A549 (cell line): Measurements from ENCODE around the gene NOS2. TPM values are rescaled to one million over a fixed set of nuclear protein-coding genes. Genes with fewer than 3 reads are reported as not detected.

Experiments used
- ATAC-seq, 2 experiments: fragments of 200-7000 bp in 1 of 2; fragments of >200 bp in 1 of 2; cut with Nextera tagmentation in 1 of 2; cut with Tn5 transposase in 1 of 2; 3 replicates each; pipeline versions ENCODE4 v1.8.0 to v1.9.1; 2018 to 2020; ENCODE audit warnings: mild to moderate bottlenecking in 1 of 2, moderate library complexity in 1 of 2
- CTCF ChIA-PET: fragments of 300-600 bp; sonication (Branson Sonifier 250); formaldehyde crosslinking; extraction: SDS; loops from one replicate; lab custom pipeline; 2021; ENCODE audit warnings: antibody characterized with exemption, inconsistent platforms; lab: Yijun Ruan, JAX
- POLR2A ChIA-PET: fragments of 350-600 bp; formaldehyde crosslinking; extraction: SDS; loops from one replicate; lab custom pipeline; 2021; ENCODE audit warnings: antibody characterized with exemption, inconsistent platforms; lab: Yijun Ruan, JAX
- DNase-seq, 2 experiments: peaks; one replicate each; pipeline versions ENCODE4 v3.0.0 to v3.0.0-alpha.2; 2011 to 2016; ENCODE audit warnings: low read depth in 1 of 2, low spot score in 1 of 2
- FAIRE-seq: peaks from 2 replicates; lab custom pipeline; 2011; peaks lifted over from hg19 to GRCh38; lab: Jason Lieb, UNC
- H3K27ac ChIP-seq, 2 experiments: fragments of >200 bp; sonication (Bioruptor Twin); formaldehyde crosslinking; 3 replicates each; pipeline ENCODE4 v1.5.1; 2016 to 2017
- H3K4me1 ChIP-seq: fragments of >200 bp; sonication (Bioruptor Twin); formaldehyde crosslinking; 3 replicates; pipeline ENCODE4 v1.6.1; 2016
- H3K4me2 ChIP-seq: fragments of >200 bp; sonication (Bioruptor Twin); formaldehyde crosslinking; 3 replicates; pipeline ENCODE4 v1.6.1; 2016
- H3K4me3 ChIP-seq: fragments of >200 bp; sonication (Bioruptor Twin); formaldehyde crosslinking; 3 replicates; pipeline ENCODE4 v1.5.1; 2016
- H3K9me3 ChIP-seq: fragments of >200 bp; sonication (Bioruptor Twin); formaldehyde crosslinking; 3 replicates; pipeline ENCODE4 v1.6.1; 2016
- EHF ChIP-seq: fragments of 250-450 bp; sonication (Bioruptor Pico); IDR thresholded peaks from 2 replicates; pipeline ENCODE4 v1.5.0; 2020; ENCODE audit warnings: mild to moderate bottlenecking
- ESRRA ChIP-seq: fragments of 150-350 bp; IDR thresholded peaks from 2 replicates; pipeline ENCODE4 v1.6.1; 2014; ENCODE audit warnings: mild to moderate bottlenecking, low read length, borderline replicate concordance
- FOSB ChIP-seq: fragments of 250-450 bp; sonication (Bioruptor Pico); IDR thresholded peaks from 2 replicates; pipeline ENCODE4 v1.5.0; 2020; ENCODE audit warnings: mild to moderate bottlenecking, moderate library complexity
- FOSL2 ChIP-seq, 2 experiments: fragments of 450-650 bp in 1 of 2; fragments of >200 bp in 1 of 2; sonication (Bioruptor Twin) in 1 of 2; formaldehyde crosslinking; IDR thresholded peaks; 2 replicates each; pipeline versions ENCODE4 v1.5.0 to v1.6.1; 2016 to 2020; ENCODE audit warnings: mild to moderate bottlenecking in 1 of 2, moderate library complexity in 1 of 2
- FOXS1 ChIP-seq: fragments of 250-450 bp; sonication (Bioruptor Pico); IDR thresholded peaks from 2 replicates; pipeline ENCODE4 v1.5.0; 2020; ENCODE audit warnings: mild to moderate bottlenecking, moderate library complexity
- GATA3 ChIP-seq: IDR thresholded peaks from 2 replicates; pipeline ENCODE4 v1.6.1; 2012; ENCODE audit warnings: borderline replicate concordance
- HEYL ChIP-seq: fragments of 250-450 bp; sonication (Bioruptor Pico); IDR thresholded peaks from 2 replicates; pipeline ENCODE4 v1.8.0; 2021; ENCODE audit warnings: mild to moderate bottlenecking, moderate library complexity
- JUN ChIP-seq, 2 experiments: fragments of >200 bp; sonication (Bioruptor Twin); formaldehyde crosslinking; IDR thresholded peaks; 2 replicates in 1 of 2; 3 replicates in 1 of 2; pipeline ENCODE4 v1.6.1; 2016 to 2017
- JUNB ChIP-seq: fragments of >200 bp; sonication (Bioruptor Twin); formaldehyde crosslinking; IDR thresholded peaks from 2 replicates; pipeline ENCODE4 v1.6.1; 2016
- NPAS2 ChIP-seq: fragments of 250-450 bp; sonication (Bioruptor Pico); IDR thresholded peaks from 2 replicates; pipeline ENCODE4 v1.8.0; 2022; ENCODE audit warnings: mild to moderate bottlenecking, moderate library complexity, borderline replicate concordance
- NR3C1 ChIP-seq: fragments of >200 bp; sonication (Bioruptor Twin); formaldehyde crosslinking; IDR thresholded peaks from 3 replicates; pipeline ENCODE4 v1.6.1; 2017
- POLR2A ChIP-seq: IDR thresholded peaks from 2 replicates; pipeline ENCODE4 v1.6.1; 2012; ENCODE audit warnings: mild to moderate bottlenecking, low read length
- POLR2AphosphoS2 ChIP-seq: conservative IDR thresholded peaks from 2 replicates; pipeline ENCODE4 v1.6.1; 2012; ENCODE audit warnings: low read length, improper control_type of control experiment, inconsistent platforms
- ZNF302 ChIP-seq: fragments of 250-450 bp; sonication (Bioruptor Pico); IDR thresholded peaks from 2 replicates; pipeline ENCODE4 v1.9.0; 2021; ENCODE audit warnings: inconsistent platforms, mild to moderate bottlenecking, moderate library complexity
- WGBS: methylation state at CpG from one replicate; pipeline ENCODE4 v1.1.6; 2017; ENCODE audit errors: missing lambda C conversion rate; 5-methylcytosine and 5-hydroxymethylcytosine counted together
- polyA plus RNA-seq, 4 experiments: library from polyadenylated mRNA; depleted of rRNA in 3 of 4; stranded (reverse); fragments of >200 nt; fragmentation: RNase III in 1 of 4; extraction: RNeasy Plus Mini Kit Qiagen cat#74134 plus additional on column Dnase treatment in 1 of 4; gene quantifications; 2 replicates in 3 of 4; 3 replicates in 1 of 4; pipeline ENCODE4 v1.2.3, GENCODE V29; 2011 to 2017
- TF ChIP-seq, protein P1 (sequence below): fragments of 250-450 bp; sonication (Bioruptor Pico); IDR thresholded peaks from 2 replicates; pipeline ENCODE4 v1.5.0; 2020; ENCODE audit warnings: low read depth, mild to moderate bottlenecking, moderate library complexity
- TF ChIP-seq, protein P2 (sequence below): fragments of 200-600 bp; sonication (generic); IDR thresholded peaks from 2 replicates; pipeline ENCODE4 v1.6.1; 2016; ENCODE audit warnings: antibody characterized with exemption, mild to moderate bottlenecking, moderate library complexity
- TF ChIP-seq, protein P3 (sequence below): fragments of 250-450 bp; sonication (Bioruptor Pico); IDR thresholded peaks from 2 replicates; pipeline ENCODE4 v1.5.0; 2021; ENCODE audit warnings: mild to moderate bottlenecking, moderate library complexity, borderline replicate concordance
- TF ChIP-seq, protein P4 (sequence below): IDR thresholded peaks from 2 replicates; pipeline ENCODE4 v1.6.1; 2012
- TF ChIP-seq, protein P5 (sequence below): IDR thresholded peaks from 2 replicates; pipeline ENCODE4 v1.6.1; 2012

The NOS2 gene
- polyA plus RNA-seq, 2 of the 4 experiments (the other 2 are of a cell fraction), result 0.08 to 0.17 TPM

DNA sequence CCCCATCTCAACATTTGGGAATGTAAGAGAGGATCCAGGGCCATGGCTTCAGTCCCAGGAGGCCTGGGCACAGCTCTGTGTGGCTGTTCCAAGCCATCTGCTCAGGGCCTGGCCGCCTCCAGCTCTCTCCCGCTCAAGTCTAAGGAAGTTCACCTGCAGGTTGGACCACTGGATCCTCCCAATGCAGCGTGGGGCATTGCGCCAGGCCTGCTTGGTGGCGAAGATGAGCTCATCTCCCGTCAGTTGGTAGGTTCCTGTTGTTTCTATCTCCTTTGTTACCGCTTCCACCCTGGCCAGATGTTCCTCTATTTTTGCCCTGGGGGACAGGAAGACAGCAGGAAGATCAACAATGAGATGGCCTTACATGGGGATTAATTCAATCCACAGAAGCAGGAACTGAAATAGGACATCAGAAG lies 17.5 kb downstream of the NOS2 start:
- TF ChIP-seq ESRRA (no peak), JUN (IDR thresholded peaks at IDR 0.05) (no peak), POLR2AphosphoS2 (no peak), FOXS1 (no peak), POLR2A (no peak), FOSL2 (IDR thresholded peaks at IDR 0.05) (no peak), FOSL2 (CRISPR knock-in tag; IDR thresholded peaks at IDR 0.05) (no peak), ZNF302 (CRISPR knock-in tag) (no peak), NR3C1 (no peak), EHF (CRISPR knock-in tag) (no peak), JUNB (no peak), GATA3 (no peak), FOSB (CRISPR knock-in tag) (no peak), NPAS2 (CRISPR knock-in tag) (no peak)
- TF ChIP-seq, protein P1, sequence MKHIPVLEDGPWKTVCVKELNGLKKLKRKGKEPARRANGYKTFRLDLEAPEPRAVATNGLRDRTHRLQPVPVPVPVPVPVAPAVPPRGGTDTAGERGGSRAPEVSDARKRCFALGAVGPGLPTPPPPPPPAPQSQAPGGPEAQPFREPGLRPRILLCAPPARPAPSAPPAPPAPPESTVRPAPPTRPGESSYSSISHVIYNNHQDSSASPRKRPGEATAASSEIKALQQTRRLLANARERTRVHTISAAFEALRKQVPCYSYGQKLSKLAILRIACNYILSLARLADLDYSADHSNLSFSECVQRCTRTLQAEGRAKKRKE (CRISPR knock-in tag), result no peak
- TF ChIP-seq, protein P2, sequence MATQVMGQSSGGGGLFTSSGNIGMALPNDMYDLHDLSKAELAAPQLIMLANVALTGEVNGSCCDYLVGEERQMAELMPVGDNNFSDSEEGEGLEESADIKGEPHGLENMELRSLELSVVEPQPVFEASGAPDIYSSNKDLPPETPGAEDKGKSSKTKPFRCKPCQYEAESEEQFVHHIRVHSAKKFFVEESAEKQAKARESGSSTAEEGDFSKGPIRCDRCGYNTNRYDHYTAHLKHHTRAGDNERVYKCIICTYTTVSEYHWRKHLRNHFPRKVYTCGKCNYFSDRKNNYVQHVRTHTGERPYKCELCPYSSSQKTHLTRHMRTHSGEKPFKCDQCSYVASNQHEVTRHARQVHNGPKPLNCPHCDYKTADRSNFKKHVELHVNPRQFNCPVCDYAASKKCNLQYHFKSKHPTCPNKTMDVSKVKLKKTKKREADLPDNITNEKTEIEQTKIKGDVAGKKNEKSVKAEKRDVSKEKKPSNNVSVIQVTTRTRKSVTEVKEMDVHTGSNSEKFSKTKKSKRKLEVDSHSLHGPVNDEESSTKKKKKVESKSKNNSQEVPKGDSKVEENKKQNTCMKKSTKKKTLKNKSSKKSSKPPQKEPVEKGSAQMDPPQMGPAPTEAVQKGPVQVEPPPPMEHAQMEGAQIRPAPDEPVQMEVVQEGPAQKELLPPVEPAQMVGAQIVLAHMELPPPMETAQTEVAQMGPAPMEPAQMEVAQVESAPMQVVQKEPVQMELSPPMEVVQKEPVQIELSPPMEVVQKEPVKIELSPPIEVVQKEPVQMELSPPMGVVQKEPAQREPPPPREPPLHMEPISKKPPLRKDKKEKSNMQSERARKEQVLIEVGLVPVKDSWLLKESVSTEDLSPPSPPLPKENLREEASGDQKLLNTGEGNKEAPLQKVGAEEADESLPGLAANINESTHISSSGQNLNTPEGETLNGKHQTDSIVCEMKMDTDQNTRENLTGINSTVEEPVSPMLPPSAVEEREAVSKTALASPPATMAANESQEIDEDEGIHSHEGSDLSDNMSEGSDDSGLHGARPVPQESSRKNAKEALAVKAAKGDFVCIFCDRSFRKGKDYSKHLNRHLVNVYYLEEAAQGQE, result no peak
- TF ChIP-seq, protein P3, sequence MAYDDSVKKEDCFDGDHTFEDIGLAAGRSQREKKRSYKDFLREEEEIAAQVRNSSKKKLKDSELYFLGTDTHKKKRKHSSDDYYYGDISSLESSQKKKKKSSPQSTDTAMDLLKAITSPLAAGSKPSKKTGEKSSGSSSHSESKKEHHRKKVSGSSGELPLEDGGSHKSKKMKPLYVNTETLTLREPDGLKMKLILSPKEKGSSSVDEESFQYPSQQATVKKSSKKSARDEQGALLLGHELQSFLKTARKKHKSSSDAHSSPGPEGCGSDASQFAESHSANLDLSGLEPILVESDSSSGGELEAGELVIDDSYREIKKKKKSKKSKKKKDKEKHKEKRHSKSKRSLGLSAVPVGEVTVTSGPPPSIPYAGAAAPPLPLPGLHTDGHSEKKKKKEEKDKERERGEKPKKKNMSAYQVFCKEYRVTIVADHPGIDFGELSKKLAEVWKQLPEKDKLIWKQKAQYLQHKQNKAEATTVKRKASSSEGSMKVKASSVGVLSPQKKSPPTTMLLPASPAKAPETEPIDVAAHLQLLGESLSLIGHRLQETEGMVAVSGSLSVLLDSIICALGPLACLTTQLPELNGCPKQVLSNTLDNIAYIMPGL (CRISPR knock-in tag), result no peak
- TF ChIP-seq, protein P4, sequence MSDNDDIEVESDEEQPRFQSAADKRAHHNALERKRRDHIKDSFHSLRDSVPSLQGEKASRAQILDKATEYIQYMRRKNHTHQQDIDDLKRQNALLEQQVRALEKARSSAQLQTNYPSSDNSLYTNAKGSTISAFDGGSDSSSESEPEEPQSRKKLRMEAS, result no peak
- Histone ChIP-seq H3K9me3 (no peaks in the 10 kb centered on the region), H3K27ac (no peak overlapping the region), H3K4me2 (no peak overlapping the region), H3K4me1 (peaks cover 10% of the 10 kb centered on the region), H3K4me3 (no peak overlapping the region)
- FAIRE-seq (no peak), ATAC-seq (no peak), DNase-seq (no peak)
- POLR2A ChIA-PET, result no interaction called here
- WGBS, result 59% methylated on average over 7 of the region's 7 CpGs
- CTCF ChIA-PET, result interaction anchor here (1.2 to 9.2 kb wide), 6 partner anchors 22 to 131 kb away, joined by 5 to 57 read pairs (median 16); no protein-coding TSS in a partner anchor

DNA sequence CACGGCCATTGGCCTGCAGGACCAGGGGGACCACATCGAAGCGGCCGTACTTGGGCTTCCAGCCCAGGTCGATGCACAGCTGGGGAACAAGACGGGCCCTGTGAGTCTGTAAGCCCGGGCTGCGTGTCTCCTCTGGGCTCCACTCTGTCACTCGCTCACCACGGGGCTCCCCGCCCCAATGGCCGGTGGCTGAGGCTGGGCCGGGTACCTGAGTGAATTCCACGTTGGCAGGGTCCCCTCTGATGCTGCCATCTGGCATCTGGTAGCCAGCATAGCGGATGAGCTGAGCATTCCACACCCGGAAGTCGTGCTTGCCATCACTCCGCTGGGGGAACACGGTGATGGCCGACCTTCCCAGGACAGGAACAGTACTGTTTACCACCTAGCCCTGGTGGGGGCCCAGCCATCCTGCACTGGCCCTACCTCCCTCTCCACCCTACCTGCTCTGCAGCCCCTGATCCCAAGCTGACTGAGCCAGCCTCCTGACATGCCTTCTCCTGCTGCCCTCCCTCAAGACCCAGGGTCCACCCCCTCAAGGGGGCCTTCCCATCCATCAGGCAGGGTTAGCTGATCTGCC lies 19.4 kb downstream of the NOS2 start:
- no peak for FAIRE-seq
- 74% methylated on average over 14 of the region's 20 CpGs for WGBS
- Histone ChIP-seq H3K4me1 (peaks cover 12% of the 10 kb centered on the region), H3K4me3 (no peak overlapping the region), H3K27ac (no peak overlapping the region), H3K4me2 (no peak overlapping the region), H3K9me3 (no peaks in the 10 kb centered on the region)
- TF ChIP-seq HEYL (CRISPR knock-in tag), result no peak
- TF ChIP-seq, protein P5, sequence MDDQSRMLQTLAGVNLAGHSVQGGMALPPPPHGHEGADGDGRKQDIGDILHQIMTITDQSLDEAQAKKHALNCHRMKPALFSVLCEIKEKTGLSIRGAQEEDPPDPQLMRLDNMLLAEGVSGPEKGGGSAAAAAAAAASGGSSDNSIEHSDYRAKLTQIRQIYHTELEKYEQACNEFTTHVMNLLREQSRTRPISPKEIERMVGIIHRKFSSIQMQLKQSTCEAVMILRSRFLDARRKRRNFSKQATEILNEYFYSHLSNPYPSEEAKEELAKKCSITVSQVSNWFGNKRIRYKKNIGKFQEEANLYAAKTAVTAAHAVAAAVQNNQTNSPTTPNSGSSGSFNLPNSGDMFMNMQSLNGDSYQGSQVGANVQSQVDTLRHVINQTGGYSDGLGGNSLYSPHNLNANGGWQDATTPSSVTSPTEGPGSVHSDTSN, result no peak
- ChIA-PET CTCF (interaction anchor here (0.7 to 9.2 kb wide), 8 partner anchors 20 to 163 kb away, joined by 3 to 57 read pairs (median 12); no protein-coding TSS in a partner anchor), POLR2A (no interaction called here)
- no peak for DNase-seq
- no peak; a peak in 1 of 6 replicates for ATAC-seq
